Epithelial cell of proximal tubule (primary cell): ENCODE measurements around the gene PIGU. TPM values are rescaled to one million over a fixed set of nuclear protein-coding genes. Genes with fewer than 3 reads are reported as not detected.
"Not testable (repeated sequence)": the region's sequence is repeated elsewhere in the genome, so short reads cannot be mapped to it uniquely, and the experiment has no call there.

ENCODE experiments used
- DNase-seq: peaks from one replicate; pipeline ENCODE4 v3.0.0-alpha.2; 2011; ENCODE audit warnings: low read depth
- H3K4me3 ChIP-seq: 2 replicates; pipeline ENCODE4 v1.5.1; 2011; ENCODE audit warnings: low read depth, mild to moderate bottlenecking, low read length
- total RNA-seq: library from RNA; depleted of rRNA; stranded (reverse); fragments of >200 nt; gene quantifications from 2 replicates; pipeline ENCODE4 v1.2.3, GENCODE V29; 2015
- TF ChIP-seq, protein P1 (sequence below): conservative IDR thresholded peaks from 2 replicates; pipeline ENCODE4 v1.5.1; 2012; ENCODE audit warnings: low read depth, mild to moderate bottlenecking, low read length

PIGU gene
- total RNA-seq, 1 donor from 2014 or later: 30.2 TPM

DNA sequence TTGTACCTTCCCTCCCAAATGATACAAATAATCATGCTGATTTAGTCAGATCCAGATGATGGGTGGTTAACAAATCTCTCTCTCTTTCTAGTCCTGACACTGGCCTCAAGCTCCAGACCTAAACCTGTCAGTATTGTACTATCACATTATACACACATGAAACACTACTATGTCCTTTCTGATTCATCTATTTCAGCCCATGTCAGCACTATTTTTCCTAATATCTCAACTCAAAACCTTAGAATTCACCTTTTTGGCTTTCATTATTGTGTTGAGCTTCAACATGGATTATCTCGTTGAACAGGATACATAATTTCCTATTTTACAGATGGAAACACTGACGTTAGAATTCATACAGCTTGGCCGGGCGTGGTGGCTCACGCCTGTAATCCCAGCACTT, 3.5 kb downstream of the PIGU start:
- TF ChIP-seq, protein P1, sequence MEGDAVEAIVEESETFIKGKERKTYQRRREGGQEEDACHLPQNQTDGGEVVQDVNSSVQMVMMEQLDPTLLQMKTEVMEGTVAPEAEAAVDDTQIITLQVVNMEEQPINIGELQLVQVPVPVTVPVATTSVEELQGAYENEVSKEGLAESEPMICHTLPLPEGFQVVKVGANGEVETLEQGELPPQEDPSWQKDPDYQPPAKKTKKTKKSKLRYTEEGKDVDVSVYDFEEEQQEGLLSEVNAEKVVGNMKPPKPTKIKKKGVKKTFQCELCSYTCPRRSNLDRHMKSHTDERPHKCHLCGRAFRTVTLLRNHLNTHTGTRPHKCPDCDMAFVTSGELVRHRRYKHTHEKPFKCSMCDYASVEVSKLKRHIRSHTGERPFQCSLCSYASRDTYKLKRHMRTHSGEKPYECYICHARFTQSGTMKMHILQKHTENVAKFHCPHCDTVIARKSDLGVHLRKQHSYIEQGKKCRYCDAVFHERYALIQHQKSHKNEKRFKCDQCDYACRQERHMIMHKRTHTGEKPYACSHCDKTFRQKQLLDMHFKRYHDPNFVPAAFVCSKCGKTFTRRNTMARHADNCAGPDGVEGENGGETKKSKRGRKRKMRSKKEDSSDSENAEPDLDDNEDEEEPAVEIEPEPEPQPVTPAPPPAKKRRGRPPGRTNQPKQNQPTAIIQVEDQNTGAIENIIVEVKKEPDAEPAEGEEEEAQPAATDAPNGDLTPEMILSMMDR: no peak
- no peak for DNase-seq

DNA sequence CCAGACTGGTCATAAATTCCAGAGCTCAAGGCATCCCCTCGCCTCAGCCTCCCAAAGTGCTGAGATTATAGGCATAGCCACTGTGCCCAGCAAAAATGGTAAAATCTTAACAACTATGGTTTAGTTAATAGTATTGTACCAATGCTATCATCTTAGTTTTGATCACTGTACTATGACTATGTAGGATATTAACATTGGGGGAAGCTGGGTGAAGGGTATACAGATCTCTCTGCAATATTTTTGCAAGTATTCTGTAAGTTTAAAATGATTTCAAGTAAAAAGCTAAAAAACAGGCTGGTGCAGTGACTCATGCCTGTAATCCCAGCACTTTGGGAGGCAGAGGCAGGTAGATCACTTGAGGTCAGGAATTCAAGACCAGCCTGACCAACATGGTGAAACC, 7.8 kb downstream of the PIGU start:
- H3K4me3 ChIP-seq: no peak overlapping the region
- TF ChIP-seq, protein P1: no peak
- no peak for DNase-seq

More for the DNA sequence above, 3.5 kb downstream of the PIGU start:
- no peak overlapping the region for H3K4me3 ChIP-seq

DNA sequence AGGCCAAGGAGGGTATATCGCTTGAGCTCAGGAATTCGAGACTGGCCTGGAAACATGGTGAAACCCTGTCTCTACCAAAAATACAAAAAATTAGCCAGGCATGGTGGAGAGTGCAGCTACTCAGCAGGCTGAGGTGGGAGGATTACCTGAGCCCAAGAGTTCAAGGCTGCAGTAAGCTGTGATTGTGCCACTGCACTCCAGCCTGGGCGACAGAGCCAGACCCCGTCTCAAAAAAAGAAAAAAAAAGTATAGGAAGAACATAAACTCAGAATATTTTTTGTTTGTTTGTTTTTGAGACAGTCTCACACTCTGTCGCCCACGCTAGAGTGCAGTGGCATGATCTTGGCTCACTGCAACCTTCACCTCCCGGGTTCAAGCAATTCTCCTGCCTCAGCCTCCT, 12.1 kb downstream of the PIGU start:
- not testable (repeated sequence) for H3K4me3 ChIP-seq, DNase-seq

DNA sequence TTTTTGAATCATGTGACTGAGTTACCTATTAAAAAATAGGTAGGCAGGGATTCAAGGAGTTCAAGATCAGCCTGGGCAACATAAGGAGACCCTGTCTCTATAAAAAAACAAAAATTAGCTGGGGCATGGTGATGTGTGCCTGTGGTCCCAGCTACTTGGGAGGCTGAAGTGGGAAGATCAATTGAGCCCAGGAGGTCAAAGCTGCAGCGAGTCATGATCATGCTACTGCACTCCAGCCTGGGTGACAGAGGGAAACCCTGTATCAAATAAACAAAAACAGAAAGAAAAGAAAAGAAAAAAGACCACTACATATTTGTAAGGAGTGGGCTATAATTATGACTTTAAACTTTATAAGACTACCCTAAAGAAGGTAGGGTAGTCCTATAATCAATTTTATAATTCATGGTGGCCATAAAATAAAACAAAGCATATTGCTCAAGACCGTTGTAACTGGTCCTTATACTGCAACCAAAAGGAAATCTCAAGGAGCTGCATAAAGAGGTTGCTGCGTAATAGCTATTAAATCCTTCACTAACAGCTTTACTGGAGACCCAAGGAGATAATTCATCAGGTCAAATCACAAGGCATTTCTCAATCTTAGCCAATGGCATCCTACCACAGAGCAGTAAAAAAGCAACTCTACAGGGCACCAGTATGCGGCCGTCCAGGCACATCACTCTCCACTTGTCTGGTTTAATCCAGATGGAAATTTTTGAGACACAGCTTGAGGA, 13.5 kb downstream of the PIGU start:
- TF ChIP-seq, protein P1: no peak
- no peak overlapping the region for H3K4me3 ChIP-seq
- DNase-seq: no peak

DNA sequence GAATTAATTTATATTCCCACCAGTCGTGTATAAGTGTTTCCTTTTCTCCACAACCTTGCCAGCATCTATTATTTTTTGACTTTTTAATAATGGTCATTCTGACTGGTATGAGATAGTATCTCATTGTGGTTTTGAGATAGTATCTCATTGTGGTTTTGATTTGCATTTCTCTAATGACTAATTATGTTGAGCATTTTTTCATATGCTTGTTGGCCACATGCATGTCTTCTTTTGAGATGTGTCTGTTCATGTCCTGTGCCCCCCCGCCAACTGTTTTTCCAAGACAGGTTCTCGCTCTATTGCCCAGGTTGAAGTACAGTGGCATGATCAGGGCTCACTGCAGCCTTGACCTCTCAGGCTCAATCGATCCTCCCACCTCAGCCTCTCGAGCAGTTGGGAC, 15.1 kb downstream of the PIGU start:
- not testable (repeated sequence) for H3K4me3 ChIP-seq, DNase-seq

DNA sequence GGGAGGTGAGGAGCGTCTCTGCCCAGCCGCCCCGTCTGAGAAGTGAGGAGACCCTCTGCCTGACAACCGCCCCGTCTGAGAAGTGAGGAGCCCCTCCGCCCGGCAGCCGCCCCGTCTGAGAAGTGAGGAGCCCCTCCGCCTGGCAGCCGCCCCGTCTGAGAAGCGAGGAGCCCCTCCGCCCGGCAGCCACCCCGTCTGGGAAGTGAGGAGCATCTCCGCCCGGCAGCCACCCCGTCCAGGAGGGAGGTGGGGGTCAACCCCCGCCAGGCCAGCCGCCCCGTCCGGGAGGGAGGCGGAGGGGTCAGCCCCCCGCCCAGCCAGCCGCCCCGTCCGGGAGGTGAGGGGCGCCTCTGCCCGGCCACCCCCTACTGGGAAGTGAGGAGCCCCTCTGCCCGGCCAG, 18.2 kb downstream of the PIGU start:
- DNase-seq, H3K4me3 ChIP-seq: not testable (repeated sequence)

DNA sequence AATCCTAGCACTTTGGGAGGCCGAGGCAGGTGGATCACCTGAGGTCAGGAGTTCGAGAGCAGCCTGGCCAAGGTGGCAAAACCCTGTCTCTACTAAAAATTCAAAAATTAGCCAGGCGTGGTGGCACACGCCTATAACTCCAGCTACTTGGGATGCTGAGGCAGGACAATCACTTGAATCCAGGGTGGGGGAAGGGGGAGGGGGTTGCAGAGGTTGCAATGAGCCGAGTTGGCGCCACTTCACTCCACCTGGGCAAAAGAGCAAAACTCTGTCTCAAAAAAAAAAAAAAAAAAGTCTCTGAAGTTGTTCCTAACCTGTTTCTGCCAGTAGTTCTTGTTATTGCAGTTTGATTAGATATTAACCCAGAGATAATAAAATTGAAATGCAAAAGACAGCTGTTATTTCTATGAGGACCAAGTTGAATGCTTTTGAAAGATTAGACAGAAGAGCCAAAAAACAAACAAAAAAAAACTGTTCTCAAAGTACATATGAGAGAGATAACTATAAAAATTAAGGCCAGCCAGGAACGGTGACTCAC, 22.6 kb downstream of the PIGU start:
- TF ChIP-seq, protein P1: no peak
- DNase-seq: no peak
- no peak overlapping the region for H3K4me3 ChIP-seq

DNA sequence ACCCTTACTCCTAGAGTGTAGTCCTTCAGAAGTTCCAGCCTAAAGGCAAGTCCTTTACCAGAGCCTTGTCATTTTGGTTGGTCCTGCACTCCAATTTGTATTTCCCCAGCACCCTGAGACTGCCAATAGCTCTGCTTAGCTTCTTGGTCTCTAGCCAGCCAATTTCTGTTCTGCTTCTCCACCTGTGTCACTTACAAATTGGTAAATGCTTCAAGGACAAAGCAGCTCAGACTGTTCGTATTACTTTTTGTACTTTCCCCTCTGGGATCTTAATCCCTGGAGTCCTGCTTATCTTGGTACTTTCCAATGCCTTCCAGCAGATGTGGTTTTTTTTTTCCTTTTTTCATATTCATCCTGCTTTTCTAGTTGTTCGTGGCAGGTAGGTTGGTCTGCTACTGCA, 25.7 kb downstream of the PIGU start:
- H3K4me3 ChIP-seq: no peak overlapping the region
- TF ChIP-seq, protein P1: no peak
- no peak for DNase-seq
